Tibial nerve (tissue), 3 donors: Measurements from ENCODE around the gene KRT36.

ENCODE experiments used
- POLR2A ChIP-seq, 2 donors: fragments of 450-650 bp; IDR thresholded peaks; one replicate each; pipeline ENCODE4 v1.6.1; 2017; ENCODE audit warnings: antibody characterized with exemption in 2 of 2, mild to moderate bottlenecking in 2 of 2, moderate library complexity in 2 of 2
- TF ChIP-seq, protein P1 (sequence below), 5 experiments: fragments of 200-600 bp in 3 of 5; fragments of 450-650 bp in 2 of 5; sonication (generic) in 3 of 5; IDR thresholded peaks; one replicate each; pipeline ENCODE4 v1.5.1; 2016 to 2019; ENCODE audit warnings: antibody characterized with exemption in 5 of 5, mild to moderate bottlenecking in 3 of 5, moderate library complexity in 2 of 5

DNA sequence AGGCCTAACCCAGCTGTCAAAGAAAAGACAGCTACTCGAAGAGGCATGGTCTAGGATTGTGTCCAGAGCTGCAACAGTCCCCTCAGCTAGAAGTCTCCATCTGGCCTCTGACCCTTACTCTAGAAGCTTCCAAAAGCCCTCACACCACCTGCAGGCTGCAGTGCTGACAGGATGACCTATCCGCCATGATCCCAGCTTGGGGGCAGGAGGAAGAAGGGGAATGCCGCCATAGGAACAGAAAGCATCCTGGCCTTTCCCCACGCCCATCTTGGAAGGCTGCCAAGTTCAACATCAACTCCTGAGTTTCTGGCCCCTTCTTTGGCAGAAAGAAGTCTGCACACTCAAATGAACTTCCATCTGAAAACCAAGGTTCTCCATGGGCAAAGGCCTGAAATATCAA is 3.1 kb upstream of the KRT36 start:
- TF ChIP-seq, protein P1, sequence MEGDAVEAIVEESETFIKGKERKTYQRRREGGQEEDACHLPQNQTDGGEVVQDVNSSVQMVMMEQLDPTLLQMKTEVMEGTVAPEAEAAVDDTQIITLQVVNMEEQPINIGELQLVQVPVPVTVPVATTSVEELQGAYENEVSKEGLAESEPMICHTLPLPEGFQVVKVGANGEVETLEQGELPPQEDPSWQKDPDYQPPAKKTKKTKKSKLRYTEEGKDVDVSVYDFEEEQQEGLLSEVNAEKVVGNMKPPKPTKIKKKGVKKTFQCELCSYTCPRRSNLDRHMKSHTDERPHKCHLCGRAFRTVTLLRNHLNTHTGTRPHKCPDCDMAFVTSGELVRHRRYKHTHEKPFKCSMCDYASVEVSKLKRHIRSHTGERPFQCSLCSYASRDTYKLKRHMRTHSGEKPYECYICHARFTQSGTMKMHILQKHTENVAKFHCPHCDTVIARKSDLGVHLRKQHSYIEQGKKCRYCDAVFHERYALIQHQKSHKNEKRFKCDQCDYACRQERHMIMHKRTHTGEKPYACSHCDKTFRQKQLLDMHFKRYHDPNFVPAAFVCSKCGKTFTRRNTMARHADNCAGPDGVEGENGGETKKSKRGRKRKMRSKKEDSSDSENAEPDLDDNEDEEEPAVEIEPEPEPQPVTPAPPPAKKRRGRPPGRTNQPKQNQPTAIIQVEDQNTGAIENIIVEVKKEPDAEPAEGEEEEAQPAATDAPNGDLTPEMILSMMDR (IDR thresholded peaks at IDR 0.05): no peak
- no peak for TF ChIP-seq POLR2A (IDR thresholded peaks at IDR 0.05)
